ENCODE data around the gene UBE2O. TPM values are rescaled to one million over a fixed set of nuclear protein-coding genes. Genes with fewer than 3 reads are reported as not detected.
A peak's percentile ranks its signal among the peaks of the same experiment; 100 is the strongest.

UBE2O gene
- total RNA-seq, 2 experiments from 2014 or later = 43.4 to 79.6 TPM

GRCh38 chr17:76407509-76407908 lies 45.4 kb downstream of the UBE2O start:
- no TSS peak for BruUV-seq (replicated peaks)
- peaks cover 33% of the 10 kb centered on the region; the same call in 1 of the 2 replicates for H3K79me2 ChIP-seq (ENCODE audit: insufficient read depth, low read depth, low read length)
- DNase-seq (ENCODE audit: low spot score) = no peak
- peaks cover 48% of the 10 kb centered on the region for H3K4me1 ChIP-seq (ENCODE audit: insufficient read depth, low read length, poor library complexity, severe bottlenecking)
- no peak overlapping the region for H3K27ac ChIP-seq (ENCODE audit: low read depth, low read length, poor library complexity, severe bottlenecking)
- no peak overlapping the region for H2AFZ ChIP-seq (ENCODE audit: low read length)
- TF ChIP-seq CTCF (conservative IDR thresholded peaks at IDR 0.05; ENCODE audit: low read length) (no peak), EZH2phosphoT487 (IDR thresholded peaks at IDR 0.05; ENCODE audit: borderline replicate concordance, low read depth, low read length) (no peak)
- POLR2A ChIA-PET = interaction anchor here (1.4 kb wide), 2 partner anchors 51 to 100 kb away, joined by 5 to 6 read pairs; no protein-coding TSS in a partner anchor
- H3K4me3 ChIP-seq (ENCODE audit: low read depth, low read length, poor library complexity, severe bottlenecking) = no peak overlapping the region
- peaks cover 61% of the 10 kb centered on the region for H3K36me3 ChIP-seq (ENCODE audit: insufficient read depth, low read length)
- intact Hi-C loops (cut with micrococcal nuclease; ENCODE audit: unreplicated experiment) = loop anchor here (5.0 kb wide), 1 partner anchor 140 kb away; no protein-coding TSS in a partner anchor
- peak overlapping the region; percentile 52 for H3K4me2 ChIP-seq (ENCODE audit: low read length)
- H4K20me1 ChIP-seq (ENCODE audit: insufficient read depth, low read length) = peaks cover 9% of the 10 kb centered on the region; the same call in 1 of the 2 replicates
- CTCF ChIA-PET (ENCODE audit: unreplicated experiment) = interaction anchor here (0.6 to 1.1 kb wide), 3 partner anchors 9 to 93 kb away, joined by 3 to 5 read pairs (median 3); no protein-coding TSS in a partner anchor
- no peaks in the 10 kb centered on the region for H3K9me3 ChIP-seq (ENCODE audit: low read length)
- H3K9me2 ChIP-seq (ENCODE audit: insufficient read depth, low read length) = no peaks in the 10 kb centered on the region

GRCh38 chr17:76405967-76406647 lies 46.8 kb downstream of the UBE2O start:
- BruUV-seq (replicated peaks) = no TSS peak
- TF ChIP-seq EZH2phosphoT487 (IDR thresholded peaks at IDR 0.05; ENCODE audit: borderline replicate concordance, low read depth, low read length) (no peak), CTCF (conservative IDR thresholded peaks at IDR 0.05; ENCODE audit: low read length) (no peak)
- H3K36me3 ChIP-seq (ENCODE audit: insufficient read depth, low read length) = peaks cover 62% of the 10 kb centered on the region
- H4K20me1 ChIP-seq (ENCODE audit: insufficient read depth, low read length) = peaks cover 9% of the 10 kb centered on the region; the same call in 1 of the 2 replicates
- peak; percentile 66 for DNase-seq (ENCODE audit: low spot score)
- no peaks in the 10 kb centered on the region for H3K9me2 ChIP-seq (ENCODE audit: insufficient read depth, low read length)
- H3K9me3 ChIP-seq (ENCODE audit: low read length) = no peaks in the 10 kb centered on the region
- CTCF ChIA-PET (ENCODE audit: unreplicated experiment) = interaction anchor here (0.9 to 1.0 kb wide), 2 partner anchors 53 to 97 kb away, joined by 4 to 7 read pairs; no protein-coding TSS in a partner anchor
- peaks cover 44% of the 10 kb centered on the region for H3K4me1 ChIP-seq (ENCODE audit: insufficient read depth, low read length, poor library complexity, severe bottlenecking)
- H2AFZ ChIP-seq (ENCODE audit: low read length) = no peak overlapping the region
- peaks cover 29% of the 10 kb centered on the region; the same call in 1 of the 2 replicates for H3K79me2 ChIP-seq (ENCODE audit: insufficient read depth, low read depth, low read length)
- H3K4me3 ChIP-seq (ENCODE audit: low read depth, low read length, poor library complexity, severe bottlenecking) = no peak overlapping the region
- H3K27ac ChIP-seq (ENCODE audit: low read depth, low read length, poor library complexity, severe bottlenecking) = peak overlapping the region; percentile 15
- POLR2A ChIA-PET = interaction anchor here (0.7 to 1.2 kb wide), 4 partner anchors 21 to 97 kb away, joined by 3 to 14 read pairs (median 4); no protein-coding TSS in a partner anchor
- intact Hi-C loops (cut with micrococcal nuclease; ENCODE audit: unreplicated experiment) = loop anchor here (5.0 kb wide), 1 partner anchor 141 kb away; no protein-coding TSS in a partner anchor
- peak overlapping the region; percentile 52 for H3K4me2 ChIP-seq (ENCODE audit: low read length)
